MCF 10A (cell line): Measurements from ENCODE around the gene AUTS2. TPM values are rescaled to one million over a fixed set of nuclear protein-coding genes. Genes with fewer than 3 reads are reported as not detected.

ENCODE experiments used
- BruUV-seq: library from RNA; stranded (reverse); fragments of 400-500 nt; replicated peaks from 2 replicates; lab custom pipeline; 2021; lab: Mats Ljungman, UMichigan
- CTCF ChIA-PET: fragments of 300-600 bp; sonication (Branson Sonifier 250); formaldehyde crosslinking; extraction: SDS; loops from one replicate; lab custom pipeline; 2021; ENCODE audit warnings: antibody characterized with exemption, inconsistent platforms; lab: Yijun Ruan, JAX
- POLR2A ChIA-PET: fragments of 300-600, 350-650 bp; sonication (Branson Sonifier 250); formaldehyde crosslinking; extraction: SDS; loops from one replicate; lab custom pipeline; 2020; ENCODE audit warnings: antibody characterized with exemption, inconsistent platforms; lab: Yijun Ruan, JAX
- DNase-seq: peaks from one replicate; pipeline ENCODE4 v3.0.0-alpha.2; 2018; ENCODE audit not compliant: unreplicated experiment
- H3K27ac Mint-ChIP-seq: one replicate; pipeline ENCODE4 v1.8.0; 2022; ENCODE audit warnings: mild to moderate bottlenecking, low read depth, mixed read lengths; ENCODE audit not compliant: unreplicated experiment
- H3K27me3 Mint-ChIP-seq: one replicate; pipeline ENCODE4 v1.8.0; 2022; ENCODE audit warnings: mixed read lengths; ENCODE audit not compliant: insufficient read depth, unreplicated experiment
- H3K36me3 Mint-ChIP-seq: one replicate; pipeline ENCODE4 v1.8.0; 2022; ENCODE audit warnings: mild to moderate bottlenecking, moderate library complexity, mixed read lengths; ENCODE audit not compliant: insufficient read depth, unreplicated experiment
- H3K4me1 Mint-ChIP-seq: one replicate; pipeline ENCODE4 v1.8.0; 2022; ENCODE audit warnings: mixed read lengths; ENCODE audit not compliant: insufficient read depth, unreplicated experiment
- H3K4me3 Mint-ChIP-seq: one replicate; pipeline ENCODE4 v1.8.0; 2022; ENCODE audit warnings: mild to moderate bottlenecking, moderate library complexity, mixed read lengths; ENCODE audit not compliant: unreplicated experiment
- H3K9me3 Mint-ChIP-seq: one replicate; pipeline ENCODE4 v1.8.0; 2022; ENCODE audit warnings: mixed read lengths; ENCODE audit not compliant: unreplicated experiment
- CTCF ChIP-seq: fragments of 200-600 bp; IDR thresholded peaks from one replicate; pipeline ENCODE4 v1.8.0; 2022; ENCODE audit warnings: antibody characterized with exemption, mild to moderate bottlenecking; ENCODE audit not compliant: unreplicated experiment
- intact Hi-C: fragments of 100-400 bp; cut with micrococcal nuclease; formaldehyde crosslinking; loops from 2 replicates; pipeline ENCODE4 v1.14.1; 2022
- total RNA-seq: library from RNA; stranded (reverse); gene quantifications from 2 replicates; pipeline ENCODE4 v1.2.3, GENCODE V29; 2022

AUTS2 gene
- total RNA-seq, 1 experiment from 2014 or later: 1.3 TPM

- intact Hi-C loops: loop anchor here (5.0 kb wide), 1 partner anchor 573 kb away; no protein-coding TSS in a partner anchor
- BruUV-seq: no TSS peak
- H3K27me3 Mint-ChIP-seq: no peaks in the 10 kb centered on the region
- no peak for TF ChIP-seq CTCF
- CTCF ChIA-PET: no interaction called here
- POLR2A ChIA-PET: no interaction called here
- DNase-seq: no peak
- H3K4me3 Mint-ChIP-seq: no peak overlapping the region
- peaks cover 7% of the 10 kb centered on the region for H3K9me3 Mint-ChIP-seq
- no peaks in the 10 kb centered on the region for H3K36me3 Mint-ChIP-seq
- H3K4me1 Mint-ChIP-seq: no peaks in the 10 kb centered on the region
- no peak overlapping the region for H3K27ac Mint-ChIP-seq
Observed at GRCh38 chr7:70764701-70765208, 1166.5 kb downstream of the AUTS2 start.

- CTCF ChIA-PET: no interaction called here
Observed at GRCh38 chr7:70765651-70766050, 1167.4 kb downstream of the AUTS2 start.

GRCh38 chr7:70766109-70766508, 1167.8 kb downstream of the AUTS2 start:
- Mint-ChIP-seq H3K9me3 (peaks cover 7% of the 10 kb centered on the region), H3K27me3 (no peaks in the 10 kb centered on the region), H3K4me3 (no peak overlapping the region), H3K27ac (no peak overlapping the region), H3K4me1 (no peaks in the 10 kb centered on the region), H3K36me3 (no peaks in the 10 kb centered on the region)
- BruUV-seq: no TSS peak
- CTCF ChIA-PET: no interaction called here
- DNase-seq: no peak
- no peak for TF ChIP-seq CTCF
- intact Hi-C loops: loop anchor here (5.0 kb wide), 1 partner anchor 571 kb away; no protein-coding TSS in a partner anchor
- POLR2A ChIA-PET: no interaction called here

More at GRCh38 chr7:70765651-70766050, 1167.4 kb downstream of the AUTS2 start:
- Mint-ChIP-seq H3K36me3 (no peaks in the 10 kb centered on the region), H3K4me1 (no peaks in the 10 kb centered on the region), H3K9me3 (peaks cover 7% of the 10 kb centered on the region), H3K4me3 (no peak overlapping the region), H3K27ac (no peak overlapping the region), H3K27me3 (no peaks in the 10 kb centered on the region)
- DNase-seq: no peak
- no TSS peak for BruUV-seq
- intact Hi-C loops: loop anchor here (5.0 kb wide), 1 partner anchor 572 kb away; no protein-coding TSS in a partner anchor
- no peak for TF ChIP-seq CTCF
- POLR2A ChIA-PET: no interaction called here

- intact Hi-C loops: loop anchor here (5.0 kb wide), 1 partner anchor 571 kb away; no protein-coding TSS in a partner anchor
- DNase-seq: no peak
- Mint-ChIP-seq H3K4me1 (no peaks in the 10 kb centered on the region), H3K27me3 (no peaks in the 10 kb centered on the region), H3K4me3 (no peak overlapping the region), H3K27ac (no peak overlapping the region), H3K36me3 (no peaks in the 10 kb centered on the region), H3K9me3 (peaks cover 7% of the 10 kb centered on the region)
- CTCF ChIA-PET: no interaction called here
- POLR2A ChIA-PET: no interaction called here
- BruUV-seq: no TSS peak
- TF ChIP-seq CTCF: no peak
Observed at GRCh38 chr7:70766694-70767093, 1168.4 kb downstream of the AUTS2 start.
